GM18502 (cell line): ENCODE measurements around the gene TBL3.
A peak's percentile ranks its signal among the peaks of the same experiment; 100 is the strongest.

ENCODE experiments used
- ATAC-seq: cut with Tn5 transposase; IDR thresholded peaks from one replicate; pipeline ENCODE4 v1.9.1; 2021; ENCODE audit warnings: mild to moderate bottlenecking; ENCODE audit not compliant: unreplicated experiment, poor library complexity

TBL3 gene

DNA sequence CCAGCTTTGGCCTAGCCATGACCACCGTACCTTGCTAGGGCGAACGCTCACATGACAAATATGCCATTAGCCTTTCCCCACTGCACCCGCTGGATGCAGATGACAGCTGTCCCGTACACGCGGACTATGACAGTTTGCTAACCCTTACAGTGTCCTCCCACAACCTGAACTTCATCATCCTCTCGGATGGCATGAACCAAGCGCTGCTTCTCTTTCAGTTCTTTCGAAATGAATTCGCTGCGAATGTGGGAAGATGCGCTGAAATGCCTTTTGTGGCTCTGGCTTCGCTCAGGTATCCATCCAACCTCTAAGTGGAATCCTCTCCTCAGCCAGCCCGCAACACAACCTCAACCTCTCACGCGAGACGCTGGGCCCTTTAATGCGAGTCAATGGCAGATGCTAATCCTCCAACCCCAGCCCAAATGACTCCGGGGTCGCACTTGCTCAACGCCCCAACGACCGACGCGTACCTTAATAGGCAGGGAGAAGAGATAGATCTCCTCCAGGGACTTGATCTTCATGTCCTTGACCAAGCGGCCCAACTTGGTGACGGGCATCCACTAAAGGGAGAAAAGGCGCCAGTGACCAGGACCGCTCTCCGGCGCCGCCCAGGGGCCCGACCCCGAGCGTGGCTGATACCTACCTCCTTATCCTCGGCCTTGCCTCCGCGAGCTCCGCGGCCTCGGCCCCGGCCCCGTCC lies 7.9 kb upstream of the TBL3 start:
- ATAC-seq: peak; percentile 2

DNA sequence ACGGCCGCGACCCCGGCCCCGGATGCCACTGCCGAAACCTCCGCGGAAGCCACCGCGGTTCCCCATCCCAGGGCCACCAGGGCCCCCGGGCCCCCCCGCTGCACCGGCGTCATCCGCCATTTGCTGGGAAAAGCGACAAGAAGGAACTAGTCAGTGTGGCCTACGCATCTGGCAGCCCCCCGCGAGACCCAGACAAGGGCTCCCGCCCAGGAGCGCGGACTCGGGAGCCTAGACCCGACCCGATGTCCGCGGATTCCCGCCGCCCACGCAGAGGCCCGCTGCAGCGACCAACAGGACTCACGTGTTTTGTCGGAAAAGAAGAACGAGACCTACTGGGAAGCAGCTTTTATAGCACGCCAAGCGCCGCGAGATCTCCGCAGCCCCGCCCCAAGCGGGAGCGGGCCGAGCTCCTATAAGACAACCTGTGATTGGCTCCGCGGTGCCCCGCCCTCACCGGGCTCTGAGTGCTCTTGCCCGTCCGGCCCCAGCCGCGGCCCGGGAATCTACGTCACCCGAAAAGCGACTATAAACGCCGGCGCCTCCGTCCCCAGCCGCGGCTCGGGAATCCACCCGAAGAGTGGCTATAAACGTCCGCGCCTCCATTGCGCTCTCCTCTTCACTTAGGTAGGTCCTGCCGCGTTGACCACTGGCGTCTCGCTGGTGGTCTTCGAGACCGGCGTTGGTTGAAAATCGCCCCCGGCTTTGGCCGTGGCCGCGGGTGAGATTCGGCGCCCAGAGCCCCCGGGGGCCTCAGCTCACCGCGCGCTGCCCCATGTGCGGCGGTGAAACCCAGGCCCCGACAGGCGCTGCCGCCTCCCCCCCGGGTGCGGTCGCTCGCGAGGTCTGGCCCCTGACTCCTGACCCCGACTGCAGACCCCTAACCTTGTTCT lies 7.1 kb upstream of the TBL3 start, which contains the start of gene RPS2:
Gene RPS2, minus strand, starts transcription at position 321 of the 890 bp plus-strand sequence. Its CDS starts 201 bp downstream, at position 120.
- peak; percentile 78 for ATAC-seq

DNA sequence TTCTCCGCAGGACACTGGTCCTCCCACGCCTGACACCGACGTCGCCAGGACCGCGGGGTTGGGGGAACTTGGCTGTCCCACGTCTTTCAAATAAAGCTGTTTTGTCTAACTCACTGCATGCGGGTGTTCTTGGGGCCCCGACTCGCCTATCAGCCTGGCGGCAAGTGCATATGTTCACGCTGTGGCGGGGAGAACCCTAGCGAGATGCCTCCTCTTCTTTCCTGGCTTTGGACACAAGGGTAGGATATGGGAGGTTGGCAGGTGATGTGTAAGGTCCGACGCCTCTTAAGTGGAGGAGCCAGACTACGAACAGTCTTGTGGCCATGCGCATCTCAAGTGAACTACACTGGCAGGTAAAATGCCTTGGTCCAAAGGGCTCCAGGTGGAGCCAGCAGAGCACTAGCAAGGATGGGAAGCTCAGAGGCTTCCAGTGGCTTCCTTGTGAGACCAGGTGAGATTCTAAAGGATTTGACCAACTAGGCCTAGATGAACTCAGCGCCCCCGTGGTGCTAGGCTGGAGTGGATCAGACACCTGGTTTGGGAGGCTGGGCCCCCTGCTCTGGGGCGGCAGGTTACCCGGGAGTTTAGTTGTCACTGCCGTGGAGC lies 6.4 kb upstream of the TBL3 start:
- no peak for ATAC-seq

DNA sequence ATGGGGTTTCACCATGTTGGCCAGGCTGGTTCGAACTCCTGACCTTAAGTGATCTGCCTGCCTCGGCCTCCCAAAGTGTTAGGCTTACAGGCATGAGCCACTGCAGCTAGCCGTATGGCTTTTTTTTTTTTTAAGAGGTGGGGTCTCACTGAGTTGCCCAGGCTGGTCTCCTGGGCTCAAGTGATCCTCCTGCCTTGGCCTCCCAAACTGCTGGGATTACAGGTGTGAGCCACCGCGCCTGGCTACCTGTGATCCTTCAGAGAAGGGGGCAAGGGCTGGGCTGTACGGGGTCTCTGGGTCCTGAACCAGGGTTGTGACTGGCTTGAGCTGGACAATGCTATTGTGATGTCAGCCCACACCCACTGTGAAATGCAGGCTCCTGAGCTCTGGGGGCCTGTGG lies 5.4 kb upstream of the TBL3 start, which contains the start of gene RNF151:
Gene RNF151, plus strand, starts transcription at position 397 of the 400 bp plus-strand sequence. CDS start 26 bp downstream, outside the sequence.
- ATAC-seq: no peak

DNA sequence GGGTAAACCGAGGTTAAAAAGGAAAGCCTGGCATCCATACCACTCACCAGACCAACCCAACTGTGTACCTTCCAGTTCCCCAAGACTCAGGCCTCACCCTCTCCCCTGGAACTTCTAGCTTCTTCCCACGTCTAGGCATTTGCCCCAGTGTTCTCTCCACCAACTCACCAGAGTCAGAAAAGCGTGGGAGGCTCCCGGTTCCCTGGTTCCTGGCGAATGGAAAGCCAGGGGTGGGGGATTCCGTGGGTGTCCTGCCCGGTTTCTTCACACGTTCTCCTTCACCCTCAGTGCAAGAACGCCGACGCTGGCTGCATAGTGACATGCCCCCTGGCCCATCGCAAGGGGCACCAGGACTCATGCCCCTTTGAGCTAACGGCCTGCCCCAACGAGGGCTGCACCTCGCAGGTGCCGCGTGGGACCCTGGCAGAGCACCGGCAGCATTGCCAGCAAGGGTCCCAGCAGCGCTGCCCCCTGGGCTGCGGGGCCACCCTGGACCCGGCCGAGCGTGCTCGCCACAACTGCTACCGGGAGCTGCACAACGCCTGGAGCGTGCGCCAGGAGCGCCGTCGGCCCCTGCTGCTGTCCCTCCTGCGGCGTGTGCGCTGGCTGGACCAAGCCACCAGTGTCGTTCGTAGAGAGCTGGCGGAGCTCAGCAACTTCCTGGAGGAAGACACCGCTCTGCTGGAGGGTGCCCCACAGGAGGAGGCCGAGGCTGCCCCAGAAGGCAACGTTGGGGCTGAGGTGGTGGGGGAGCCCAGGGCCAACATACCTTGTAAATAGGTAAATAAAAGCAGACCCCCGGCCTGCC lies 3.5 kb upstream of the TBL3 start:
- no peak for ATAC-seq

DNA sequence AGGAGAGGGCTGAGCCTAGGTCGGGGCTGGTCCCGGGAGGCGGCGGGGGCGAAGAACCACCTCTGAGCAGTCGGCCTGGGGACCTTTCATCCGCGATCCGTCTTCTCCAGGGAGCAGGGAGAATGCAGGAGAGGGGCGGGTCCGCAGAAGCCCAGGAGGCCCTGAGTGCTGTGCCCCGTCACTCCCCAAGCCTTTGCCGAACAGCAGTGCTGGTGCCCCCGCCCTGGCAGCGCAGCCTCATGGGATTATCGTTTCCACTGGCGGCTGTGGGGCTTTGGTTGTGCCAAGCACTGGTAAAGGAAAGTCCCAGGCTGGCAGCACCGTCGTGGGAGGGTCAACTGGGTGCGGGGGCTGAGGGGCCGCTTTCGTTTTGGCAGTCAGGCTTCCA lies 631 bp downstream of the TBL3 start:
- peak; percentile 9 for ATAC-seq

DNA sequence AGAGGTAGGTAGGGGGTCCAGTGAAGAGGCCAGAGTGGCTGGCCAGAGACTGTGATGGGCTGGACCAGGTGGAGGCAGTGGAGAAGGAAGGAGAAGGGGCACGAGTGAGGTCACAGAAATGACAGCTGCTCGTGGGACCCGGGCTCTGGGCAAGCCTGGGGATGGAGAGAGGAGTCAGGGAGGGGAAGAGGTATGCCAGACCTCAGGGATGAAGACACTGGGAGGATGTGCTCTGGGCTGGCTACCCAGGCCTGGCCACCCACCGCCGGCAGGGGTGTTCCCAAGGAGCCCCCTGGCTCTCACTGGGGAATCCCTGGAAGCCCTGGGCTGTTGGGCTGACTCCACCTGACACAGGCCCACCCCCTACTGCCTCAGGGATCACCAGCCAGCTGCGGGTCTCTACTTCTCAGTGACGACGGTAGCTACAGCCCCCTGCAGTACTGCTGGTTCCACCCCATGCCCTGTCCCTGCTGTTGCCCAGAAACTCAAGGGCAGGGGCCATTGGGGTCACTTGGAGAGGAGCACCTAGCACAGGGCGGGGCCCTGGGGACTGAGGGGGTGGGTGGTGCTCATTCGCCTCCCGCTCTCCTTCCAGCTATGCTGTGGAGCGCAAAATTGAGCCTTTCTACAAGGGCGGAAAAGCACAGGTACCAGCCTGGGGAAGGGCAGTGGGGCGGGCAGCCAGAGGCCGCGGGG lies 1.8 kb downstream of the TBL3 start:
- no peak for ATAC-seq

DNA sequence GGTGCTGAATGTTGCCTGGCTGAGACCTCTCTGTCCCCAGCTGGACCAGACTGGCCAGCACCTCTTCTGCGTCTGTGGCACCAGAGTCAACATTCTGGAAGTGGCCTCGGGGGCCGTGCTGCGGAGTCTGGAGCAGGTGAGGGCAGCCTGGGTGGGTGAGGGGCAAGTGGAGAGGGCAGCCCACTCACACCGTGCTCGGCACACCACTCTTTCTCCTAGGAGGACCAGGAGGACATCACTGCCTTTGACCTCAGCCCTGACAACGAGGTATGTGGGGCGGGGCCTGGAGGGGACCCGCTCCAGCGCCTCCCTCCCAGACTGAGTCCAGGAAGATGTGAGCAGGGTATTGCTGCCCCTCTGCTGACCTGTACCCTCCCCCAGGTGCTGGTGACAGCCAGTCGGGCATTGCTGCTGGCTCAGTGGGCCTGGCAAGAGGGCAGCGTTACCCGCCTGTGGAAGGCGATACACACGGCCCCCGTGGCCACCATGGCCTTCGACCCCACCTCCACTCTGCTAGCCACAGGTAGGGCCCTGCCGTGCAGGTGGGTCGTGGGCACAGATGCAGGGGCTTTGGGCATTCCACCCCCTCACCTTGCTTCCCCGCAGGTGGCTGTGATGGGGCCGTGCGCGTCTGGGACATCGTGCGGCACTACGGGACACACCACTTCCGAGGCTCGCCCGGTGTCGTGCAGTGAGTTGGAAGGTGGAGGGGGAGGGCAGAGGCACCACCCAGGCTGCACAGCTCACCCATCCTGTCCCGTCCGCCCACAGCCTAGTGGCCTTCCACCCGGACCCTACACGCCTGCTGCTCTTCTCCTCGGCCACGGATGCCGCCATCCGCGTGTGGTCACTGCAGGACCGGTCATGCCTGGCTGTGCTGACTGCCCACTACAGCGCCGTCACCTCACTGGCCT lies 2.6 kb downstream of the TBL3 start:
- no peak for ATAC-seq

DNA sequence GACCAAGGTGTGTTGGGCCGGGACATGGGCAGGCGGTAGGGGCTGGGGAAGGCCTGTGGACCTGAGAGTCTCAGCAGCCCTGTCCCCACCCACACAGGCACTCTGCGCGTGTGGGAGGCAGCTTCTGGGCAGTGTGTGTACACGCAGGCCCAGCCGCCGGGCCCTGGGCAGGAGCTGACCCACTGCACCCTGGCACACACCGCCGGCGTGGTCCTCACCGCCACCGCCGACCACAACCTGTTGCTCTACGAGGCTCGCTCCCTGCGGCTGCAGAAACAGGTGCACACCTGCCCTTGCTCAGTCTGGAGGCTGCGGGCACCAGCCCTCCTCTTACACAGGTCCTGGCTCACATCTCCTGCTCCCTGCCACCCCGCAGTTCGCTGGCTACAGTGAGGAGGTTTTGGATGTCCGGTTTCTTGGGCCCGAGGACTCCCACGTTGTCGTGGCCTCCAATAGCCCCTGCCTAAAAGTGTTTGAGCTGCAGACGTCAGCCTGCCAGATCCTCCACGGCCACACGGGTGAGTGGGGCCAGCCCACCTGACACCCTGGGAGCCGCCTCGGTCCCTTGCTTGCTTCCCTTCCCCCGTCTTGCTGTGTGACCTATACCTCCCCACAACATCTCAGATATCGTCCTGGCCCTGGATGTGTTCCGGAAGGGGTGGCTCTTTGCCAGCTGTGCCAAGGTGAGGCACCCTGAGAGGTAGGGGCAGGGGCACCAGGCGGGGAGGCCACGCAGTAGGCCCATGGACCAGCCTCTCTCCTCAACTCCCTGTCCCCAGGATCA lies 3.8 kb downstream of the TBL3 start:
- no peak for ATAC-seq

DNA sequence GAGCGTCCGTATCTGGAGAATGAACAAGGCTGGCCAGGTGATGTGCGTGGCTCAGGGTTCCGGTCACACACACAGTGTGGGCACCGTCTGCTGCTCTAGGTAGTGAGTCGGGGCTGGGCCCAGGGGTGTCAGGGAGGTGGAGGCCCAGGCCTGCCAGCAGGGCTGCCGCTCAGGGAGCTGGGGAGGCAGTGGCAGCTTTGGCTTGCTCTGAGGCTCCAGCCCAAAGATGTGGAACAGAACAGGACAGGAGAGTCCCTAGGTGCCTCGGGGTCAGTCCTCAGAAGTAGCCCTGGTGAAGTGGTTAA lies 4.3 kb downstream of the TBL3 start:
- ATAC-seq: no peak

DNA sequence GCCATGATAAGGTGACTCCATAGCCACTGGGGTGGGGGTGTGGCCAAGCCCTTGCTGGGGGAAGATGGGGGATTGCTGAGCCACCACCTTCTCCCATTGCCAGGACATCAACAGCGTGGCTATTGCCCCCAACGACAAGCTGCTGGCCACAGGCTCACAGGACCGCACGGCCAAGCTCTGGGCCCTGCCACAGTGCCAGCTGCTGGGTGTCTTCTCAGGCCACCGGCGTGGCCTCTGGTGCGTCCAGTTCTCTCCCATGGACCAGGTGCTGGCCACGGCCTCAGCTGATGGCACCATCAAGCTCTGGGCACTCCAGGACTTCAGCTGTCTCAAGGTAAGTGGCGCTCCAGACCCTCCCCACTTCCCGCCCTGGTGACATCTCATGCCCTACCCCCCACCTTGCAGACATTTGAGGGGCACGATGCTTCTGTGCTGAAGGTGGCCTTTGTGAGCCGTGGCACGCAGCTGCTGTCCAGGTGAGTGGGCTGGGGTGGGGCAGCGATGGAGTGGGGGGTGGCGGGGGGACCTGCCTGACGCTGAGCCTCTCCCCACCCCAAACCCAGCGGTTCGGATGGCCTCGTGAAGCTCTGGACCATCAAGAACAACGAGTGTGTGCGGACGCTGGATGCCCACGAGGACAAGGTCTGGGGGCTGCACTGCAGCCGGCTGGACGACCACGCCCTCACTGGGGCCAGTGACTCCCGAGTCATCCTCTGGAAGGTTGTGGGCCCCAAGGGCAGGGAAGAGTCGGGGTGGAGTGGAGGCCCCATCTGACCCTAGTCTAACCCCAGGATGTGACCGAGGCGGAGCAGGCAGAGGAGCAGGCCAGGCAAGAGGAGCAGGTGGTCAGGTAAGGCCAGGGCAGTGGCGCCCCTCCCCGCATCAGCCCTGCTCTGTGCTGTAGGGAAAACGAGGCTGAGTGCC lies 5.4 kb downstream of the TBL3 start:
- no peak for ATAC-seq

DNA sequence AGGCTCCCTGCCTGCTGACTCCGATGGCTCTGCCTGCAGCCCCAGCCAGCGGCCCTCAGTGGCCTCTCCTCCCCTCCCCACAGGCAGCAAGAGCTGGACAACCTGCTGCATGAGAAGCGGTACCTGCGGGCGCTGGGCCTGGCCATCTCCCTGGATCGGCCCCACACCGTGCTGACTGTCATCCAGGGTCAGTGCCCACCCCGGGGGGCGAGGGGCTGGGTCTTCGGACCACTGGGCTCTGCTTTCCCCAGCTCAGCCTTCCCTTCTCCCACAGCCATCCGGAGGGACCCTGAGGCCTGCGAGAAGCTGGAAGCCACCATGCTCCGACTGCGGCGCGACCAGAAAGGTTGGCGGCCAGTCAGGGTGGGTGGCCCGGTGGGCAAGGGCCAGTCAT lies 6.0 kb downstream of the TBL3 start:
- ATAC-seq: no peak

DNA sequence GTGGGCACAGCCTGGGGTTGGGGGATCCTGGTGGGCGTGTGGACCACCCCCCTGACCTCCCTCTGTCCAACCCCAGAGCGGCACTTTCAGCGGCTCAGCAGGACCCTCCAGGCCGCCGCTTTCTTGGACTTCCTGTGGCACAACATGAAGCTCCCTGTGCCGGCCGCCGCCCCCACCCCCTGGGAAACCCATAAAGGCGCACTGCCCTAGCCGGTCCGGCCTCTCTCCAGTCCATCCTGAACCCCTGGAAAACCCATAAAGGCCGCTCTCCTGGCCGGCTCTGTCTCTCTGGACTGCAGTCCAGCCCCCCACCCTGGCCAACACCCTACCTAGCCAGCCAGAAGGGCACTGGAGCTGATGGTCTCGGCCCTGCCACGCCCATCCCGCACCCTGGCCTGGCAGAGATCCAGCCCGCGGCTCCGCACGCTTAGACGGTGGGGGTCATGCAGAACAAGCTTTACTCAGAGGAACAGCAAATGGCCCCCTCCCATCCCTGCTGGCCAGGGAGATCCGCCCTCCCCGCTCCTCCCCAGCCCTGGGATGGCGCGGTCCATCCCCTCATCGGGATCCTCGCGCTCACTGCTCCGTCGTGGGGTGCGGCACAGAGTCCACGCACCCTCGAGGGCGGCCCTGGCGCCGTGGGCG lies 6.7 kb downstream of the TBL3 start:
- ATAC-seq: no peak

DNA sequence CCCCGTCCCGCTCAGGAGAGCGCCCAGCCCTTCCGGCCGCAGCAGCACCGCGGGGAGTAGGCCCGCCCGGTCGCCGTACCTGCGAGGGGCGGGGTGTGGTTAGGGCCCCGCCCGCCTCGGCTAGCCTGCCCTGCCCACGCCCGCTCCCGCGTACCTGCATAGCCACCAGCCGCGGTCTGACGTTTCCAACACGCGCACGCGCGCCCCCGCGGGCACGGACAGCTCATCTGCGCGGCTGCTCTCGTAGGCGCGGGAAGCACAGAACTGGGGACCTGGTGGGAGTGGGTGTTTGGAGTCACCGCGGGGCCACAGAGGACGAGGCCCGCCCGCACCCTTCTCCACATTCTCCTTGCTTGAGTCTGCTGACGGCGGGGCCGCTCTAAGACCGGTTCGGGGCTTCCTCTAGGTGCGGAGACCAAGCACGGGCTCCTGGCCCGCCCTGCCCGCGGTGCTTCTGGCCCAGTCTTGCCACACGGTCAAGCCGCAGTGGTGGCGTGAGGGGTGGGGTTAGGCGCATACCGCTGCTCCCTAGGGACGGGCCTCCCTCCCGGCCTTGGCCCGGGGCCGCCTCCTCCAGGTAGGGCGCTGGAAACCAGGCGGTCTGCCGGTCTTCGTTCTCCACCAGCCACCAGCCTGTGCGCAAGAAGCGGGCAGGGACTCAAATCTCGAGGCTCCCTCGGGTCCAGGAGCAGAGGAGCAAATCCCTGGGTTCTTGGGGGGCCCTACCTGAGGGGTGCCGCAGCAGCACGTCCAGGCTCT lies 7.6 kb downstream of the TBL3 start:
- ATAC-seq: no peak

DNA sequence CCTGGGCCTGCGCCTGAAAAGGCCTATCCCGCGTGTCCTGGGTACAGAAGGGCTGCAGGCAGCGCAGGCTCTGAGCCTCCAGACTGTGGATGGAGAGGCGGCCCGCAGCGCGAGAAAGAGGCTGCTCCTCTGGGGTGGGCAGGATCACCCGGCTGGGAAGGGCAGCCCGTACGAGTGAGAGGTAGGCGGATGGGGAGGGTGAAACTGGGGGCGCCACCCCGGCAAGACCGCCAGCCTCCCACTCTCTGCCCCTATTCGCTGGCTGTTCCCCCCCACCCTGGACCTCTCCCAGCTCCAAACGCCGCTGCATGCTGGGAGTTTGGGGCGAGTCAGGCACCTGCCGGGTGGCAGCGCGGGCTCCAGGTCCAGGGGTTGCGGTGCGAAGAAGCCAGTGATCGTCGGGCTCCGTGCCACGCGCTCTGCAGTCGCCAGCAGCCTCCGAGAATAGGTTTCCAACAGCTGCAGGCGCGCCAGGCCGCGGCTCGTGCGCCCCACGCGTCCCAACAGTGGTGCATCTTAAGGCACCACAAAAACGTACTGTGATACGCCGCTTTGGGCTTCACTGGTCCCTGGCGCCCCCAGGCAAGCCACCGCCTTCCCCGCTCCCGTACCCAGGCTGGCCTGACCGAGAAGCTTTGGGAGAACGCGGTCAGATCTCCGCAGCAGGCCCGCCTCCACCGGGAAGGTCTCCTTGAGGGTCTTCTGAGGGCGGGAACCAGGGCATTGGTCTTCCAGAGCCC lies 8.3 kb downstream of the TBL3 start:
- ATAC-seq: no peak
